GM15510 (cell line): ENCODE results near the gene CFAP99.

ENCODE experiments used
- POLR2A ChIP-seq: IDR thresholded peaks from 3 replicates; pipeline ENCODE4 v1.6.1; 2011; ENCODE audit warnings: borderline replicate concordance; ENCODE audit not compliant: insufficient read length; ENCODE audit errors: extremely low read depth

Gene CFAP99

GRCh38 chr4:2458546-2459491 lies 40.1 kb downstream of the CFAP99 start:
- TF ChIP-seq POLR2A = no peak

- no peak for TF ChIP-seq POLR2A
Observed at GRCh38 chr4:2459589-2460349, 41.0 kb downstream of the CFAP99 start.

GRCh38 chr4:2461246-2461960 lies 42.6 kb downstream of the CFAP99 start:
- TF ChIP-seq POLR2A = no peak

GRCh38 chr4:2462218-2462991 lies 43.6 kb downstream of the CFAP99 start:
- TF ChIP-seq POLR2A = no peak

GRCh38 chr4:2462992-2463762 lies 44.4 kb downstream of the CFAP99 start:
- TF ChIP-seq POLR2A = no peak

- no peak for TF ChIP-seq POLR2A
Observed at GRCh38 chr4:2465032-2465431, 46.3 kb downstream of the CFAP99 start.

- TF ChIP-seq POLR2A = peak; percentile 81
Observed at GRCh38 chr4:2468456-2469191, 49.9 kb downstream of the CFAP99 start, which contains the start of gene RNF4. Gene RNF4, plus strand, starts transcription at chr4:2469106. Its CDS starts 21,388 bp downstream, at chr4:2490494.

- TF ChIP-seq POLR2A = peak; percentile 19
Observed at GRCh38 chr4:2469192-2469984, 50.6 kb downstream of the CFAP99 start.

GRCh38 chr4:2470791-2471190 lies 52.0 kb downstream of the CFAP99 start:
- no peak for TF ChIP-seq POLR2A

GRCh38 chr4:2472187-2472586 lies 53.4 kb downstream of the CFAP99 start:
- no peak for TF ChIP-seq POLR2A

GRCh38 chr4:2478229-2478628 lies 59.5 kb downstream of the CFAP99 start:
- TF ChIP-seq POLR2A = no peak

- TF ChIP-seq POLR2A = no peak
Observed at GRCh38 chr4:2480649-2481048, 61.9 kb downstream of the CFAP99 start.
